Lower leg skin (tissue), 3 donors: ENCODE measurements around the gene ZNF619.

Experiments
- POLR2A ChIP-seq, 2 donors: fragments of 450-650 bp; IDR thresholded peaks; one replicate each; pipeline ENCODE4 v1.6.1; 2016 to 2017; ENCODE audit warnings: antibody characterized with exemption in 2 of 2, mild to moderate bottlenecking in 1 of 2, moderate library complexity in 1 of 2
- TF ChIP-seq, protein P1 (sequence below), 3 donors: fragments of 450-650 bp; IDR thresholded peaks; one replicate each; pipeline ENCODE4 v1.5.1; 2016; ENCODE audit warnings: antibody characterized with exemption in 3 of 3, mild to moderate bottlenecking in 3 of 3, moderate library complexity in 2 of 3

DNA sequence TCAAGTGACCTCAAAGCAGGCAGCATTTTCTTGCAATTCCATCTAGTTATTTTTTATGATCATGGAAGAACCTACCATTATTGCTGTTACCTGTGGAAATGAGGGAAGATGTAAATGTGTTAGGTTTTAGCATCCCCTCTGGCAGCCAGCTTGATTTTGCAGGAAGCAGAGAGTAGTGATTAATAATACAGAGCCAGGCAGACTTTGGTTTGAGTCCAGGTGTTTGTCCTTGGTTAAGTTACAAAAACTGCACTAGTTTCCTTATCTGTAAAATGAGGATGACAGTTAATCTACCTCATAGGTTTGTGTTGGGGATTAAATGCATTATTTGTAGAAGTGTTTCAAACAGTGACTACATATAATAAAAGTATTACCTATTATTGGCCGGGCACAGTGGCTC lies 41.1 kb downstream of the ZNF619 start:
- no peak for TF ChIP-seq POLR2A (IDR thresholded peaks at IDR 0.05)
- TF ChIP-seq, protein P1, sequence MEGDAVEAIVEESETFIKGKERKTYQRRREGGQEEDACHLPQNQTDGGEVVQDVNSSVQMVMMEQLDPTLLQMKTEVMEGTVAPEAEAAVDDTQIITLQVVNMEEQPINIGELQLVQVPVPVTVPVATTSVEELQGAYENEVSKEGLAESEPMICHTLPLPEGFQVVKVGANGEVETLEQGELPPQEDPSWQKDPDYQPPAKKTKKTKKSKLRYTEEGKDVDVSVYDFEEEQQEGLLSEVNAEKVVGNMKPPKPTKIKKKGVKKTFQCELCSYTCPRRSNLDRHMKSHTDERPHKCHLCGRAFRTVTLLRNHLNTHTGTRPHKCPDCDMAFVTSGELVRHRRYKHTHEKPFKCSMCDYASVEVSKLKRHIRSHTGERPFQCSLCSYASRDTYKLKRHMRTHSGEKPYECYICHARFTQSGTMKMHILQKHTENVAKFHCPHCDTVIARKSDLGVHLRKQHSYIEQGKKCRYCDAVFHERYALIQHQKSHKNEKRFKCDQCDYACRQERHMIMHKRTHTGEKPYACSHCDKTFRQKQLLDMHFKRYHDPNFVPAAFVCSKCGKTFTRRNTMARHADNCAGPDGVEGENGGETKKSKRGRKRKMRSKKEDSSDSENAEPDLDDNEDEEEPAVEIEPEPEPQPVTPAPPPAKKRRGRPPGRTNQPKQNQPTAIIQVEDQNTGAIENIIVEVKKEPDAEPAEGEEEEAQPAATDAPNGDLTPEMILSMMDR (IDR thresholded peaks at IDR 0.05), result no peak
